NK-92 (cell line): ENCODE measurements around the gene BSCL2.
"Not testable (repeated sequence)": the region's sequence is repeated elsewhere in the genome, so short reads cannot be mapped to it uniquely, and the experiment has no call there.

Experiments used
- DNase-seq: peaks from one replicate; lab custom pipeline; 2025; ENCODE audit not compliant: unreplicated experiment; lab: John Stamatoyannopoulos, UW

BSCL2 gene

DNA sequence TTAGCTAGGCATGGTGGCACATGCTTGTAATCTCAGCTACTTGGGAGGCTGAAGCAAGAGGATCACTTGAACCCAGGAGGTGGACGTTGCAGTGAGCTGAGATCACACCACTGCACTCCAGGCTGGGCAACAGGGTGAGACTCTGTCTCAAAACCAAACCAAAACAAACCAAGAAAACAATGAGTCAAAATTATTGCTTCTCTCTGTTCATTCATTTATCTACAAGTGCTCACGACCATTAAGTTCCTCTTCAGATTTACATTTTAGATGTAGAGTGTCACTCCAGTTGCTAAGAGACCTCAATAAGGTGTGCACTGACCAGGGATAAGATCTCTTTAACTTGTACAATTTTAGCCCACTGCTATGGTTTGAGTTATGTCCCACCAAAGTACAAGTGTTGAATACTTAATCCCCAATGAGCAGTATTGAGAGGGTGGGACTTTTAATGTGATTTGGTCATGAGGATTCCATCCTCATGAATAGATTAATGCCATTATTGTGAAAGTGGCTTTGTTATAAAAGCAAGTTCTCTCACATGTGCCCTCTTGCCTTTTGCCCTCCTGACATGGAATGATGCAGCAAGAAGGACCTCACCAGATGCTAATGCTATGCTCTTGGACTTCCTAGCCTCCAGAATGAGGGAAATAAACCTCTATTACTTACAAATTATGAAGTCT lies 12.2 kb upstream of the BSCL2 start:
- no peak for DNase-seq

DNA sequence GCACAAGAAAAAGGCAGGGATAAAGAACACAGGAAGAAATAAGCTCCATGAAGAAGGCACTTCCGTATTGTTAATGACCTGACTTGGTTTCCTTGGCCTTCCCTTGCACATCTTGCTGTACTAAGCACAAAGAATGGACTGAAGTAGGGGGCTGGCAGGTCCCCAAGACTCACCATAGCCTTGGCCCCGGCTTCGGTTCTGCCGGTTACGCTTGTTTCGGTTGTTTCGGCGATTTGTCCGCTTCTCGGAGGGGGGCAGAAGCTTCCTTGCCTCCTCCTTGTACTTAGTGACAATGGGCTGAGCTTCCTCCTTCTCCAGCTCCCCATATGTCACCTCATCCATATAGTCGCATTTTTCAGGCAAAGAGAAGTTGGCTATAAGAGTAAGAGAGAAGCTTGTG lies 9.6 kb upstream of the BSCL2 start:
- DNase-seq, result no peak

DNA sequence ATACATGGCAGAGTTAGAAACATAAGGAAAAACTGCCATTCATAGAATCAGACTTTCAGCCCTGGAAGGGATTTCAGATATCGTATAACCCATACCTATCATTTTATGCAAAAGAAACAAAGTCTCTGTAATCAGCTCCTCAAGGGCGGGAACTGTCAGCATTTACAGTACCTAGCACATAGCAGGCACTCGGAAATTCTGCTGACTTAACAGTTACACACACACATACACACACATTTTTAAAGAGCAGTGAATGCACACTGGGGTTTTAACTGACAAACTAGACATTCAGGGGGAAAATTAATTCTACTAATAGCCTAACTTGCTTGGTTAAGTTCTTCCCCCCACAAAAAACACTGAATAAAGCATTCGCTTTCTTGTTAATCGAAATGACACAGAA lies 9.0 kb upstream of the BSCL2 start:
- no peak for DNase-seq

DNA sequence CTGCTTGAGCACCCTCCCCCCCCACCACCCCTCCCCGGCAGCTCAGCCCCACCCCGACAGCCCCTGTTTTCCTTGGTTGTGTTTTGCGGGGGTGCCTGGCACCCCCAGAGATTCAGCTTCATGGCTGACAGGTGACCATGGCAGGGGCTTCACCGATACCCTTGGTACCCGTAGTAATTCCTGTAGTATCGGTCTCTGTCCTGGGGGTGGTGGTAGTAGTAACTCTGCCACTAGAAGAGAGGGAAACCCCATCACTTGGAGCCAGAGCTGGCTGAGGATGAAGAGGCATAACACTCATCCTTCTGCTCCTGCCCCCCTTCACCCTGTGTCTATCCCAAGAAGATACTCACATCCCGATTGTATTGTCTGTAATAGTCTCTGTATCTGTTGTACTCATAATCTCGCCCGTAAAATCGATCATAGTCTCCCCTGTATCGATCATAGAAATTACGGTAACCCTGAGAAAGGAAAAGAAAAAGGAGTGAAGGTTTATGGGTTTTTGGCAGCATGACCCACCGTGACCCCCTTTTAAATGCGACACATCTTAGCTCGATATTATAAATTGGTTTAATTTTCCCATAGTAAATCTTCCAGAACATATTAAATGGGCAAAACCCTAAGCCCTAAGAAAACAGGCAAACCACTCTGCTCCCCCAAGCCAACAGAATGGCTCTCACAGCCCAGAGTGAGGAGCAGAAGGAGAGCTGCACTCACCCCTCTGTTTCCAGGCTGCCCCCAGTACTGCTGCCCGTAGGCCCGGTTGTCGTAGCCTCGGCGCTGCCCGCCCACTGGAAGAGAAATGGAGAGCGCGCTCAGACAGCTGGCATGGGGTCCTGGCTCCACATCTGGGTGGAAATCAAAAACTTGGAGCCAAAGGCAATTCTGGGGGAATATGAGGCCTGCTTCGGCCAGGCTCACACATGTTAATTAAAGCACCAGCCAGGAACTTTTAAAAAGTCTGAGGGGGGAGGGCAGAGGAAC lies 8.2 kb upstream of the BSCL2 start:
- no peak for DNase-seq

DNA sequence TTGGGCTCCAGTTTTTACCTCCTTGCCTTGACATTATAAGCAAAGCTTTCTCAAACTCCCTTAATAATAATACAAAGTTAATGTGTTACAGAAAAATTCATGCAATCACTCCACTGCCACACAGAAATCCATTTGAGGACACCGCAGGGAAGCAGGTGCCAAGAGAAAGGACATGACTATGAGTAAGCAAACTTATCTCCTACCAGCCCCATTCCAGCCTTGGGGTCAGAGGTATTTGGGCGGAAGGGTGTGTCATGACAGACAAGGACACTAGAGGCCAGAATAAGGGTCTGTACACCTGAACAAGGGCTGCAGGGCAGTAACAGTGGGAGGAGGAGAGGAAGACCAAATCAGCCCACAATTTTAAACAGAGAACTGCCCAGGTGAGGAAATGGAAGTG lies 6.1 kb upstream of the BSCL2 start:
- DNase-seq, result no peak

DNA sequence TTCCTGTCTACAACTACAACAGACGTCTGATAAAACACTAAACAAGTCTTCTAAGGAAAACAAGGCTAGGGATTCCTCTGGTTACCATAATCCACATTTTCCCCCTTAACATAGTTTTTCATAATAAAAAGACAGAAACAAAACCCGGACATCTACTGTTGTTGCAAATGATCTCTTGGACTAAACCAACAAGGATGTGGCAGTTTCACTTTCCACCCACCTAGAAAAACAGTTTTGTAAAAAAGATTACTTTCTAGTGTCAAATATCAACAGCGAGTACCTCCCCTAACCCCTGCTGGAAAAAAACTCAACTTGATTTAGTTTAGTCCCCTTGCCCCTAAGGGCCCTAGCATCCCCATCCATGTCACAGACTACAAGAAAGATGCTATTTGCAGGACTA lies 5.6 kb upstream of the BSCL2 start:
- DNase-seq, result no peak

DNA sequence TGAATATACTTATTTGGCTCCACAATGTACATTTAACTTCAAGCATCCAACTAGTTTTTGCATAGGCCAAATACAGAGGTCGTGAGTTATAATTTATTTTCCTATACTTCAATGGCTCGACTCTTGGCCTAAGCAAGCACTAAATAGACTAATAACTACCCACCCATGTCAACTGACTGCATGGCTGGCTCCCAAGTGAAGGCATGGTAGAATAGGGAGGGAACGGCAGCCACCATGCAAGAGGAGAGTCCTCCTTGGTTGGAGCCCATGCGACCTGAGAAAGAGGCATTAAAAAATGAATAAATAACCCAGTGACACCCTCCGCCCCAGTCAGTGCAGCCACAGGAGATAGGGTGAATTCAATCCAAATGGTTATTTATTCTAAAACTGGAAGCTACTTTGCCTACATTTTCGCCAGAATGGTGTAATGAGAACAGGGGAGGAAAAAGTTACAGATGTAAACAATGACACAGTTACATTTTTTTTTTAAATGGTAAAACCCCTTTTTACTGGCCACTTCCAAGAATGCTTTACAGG lies 5.1 kb upstream of the BSCL2 start:
- DNase-seq, result no peak

DNA sequence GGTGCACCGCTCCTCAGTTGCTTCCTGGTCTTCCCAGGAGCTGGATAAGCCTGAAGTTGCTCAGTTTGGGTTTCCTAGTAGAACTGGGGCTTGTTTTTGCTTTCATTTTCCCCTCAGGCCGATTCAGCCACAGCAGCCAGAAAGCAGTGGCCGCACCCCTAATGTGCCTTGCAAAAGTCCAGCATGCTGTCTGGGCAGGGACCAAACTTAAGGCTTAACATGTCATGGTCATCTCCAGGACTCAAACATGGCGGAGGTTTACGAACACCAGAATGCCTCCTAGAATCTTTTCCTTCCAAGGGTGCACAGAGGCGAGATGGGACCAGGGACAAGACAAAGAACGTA lies 2.7 kb upstream of the BSCL2 start:
- no peak for DNase-seq

DNA sequence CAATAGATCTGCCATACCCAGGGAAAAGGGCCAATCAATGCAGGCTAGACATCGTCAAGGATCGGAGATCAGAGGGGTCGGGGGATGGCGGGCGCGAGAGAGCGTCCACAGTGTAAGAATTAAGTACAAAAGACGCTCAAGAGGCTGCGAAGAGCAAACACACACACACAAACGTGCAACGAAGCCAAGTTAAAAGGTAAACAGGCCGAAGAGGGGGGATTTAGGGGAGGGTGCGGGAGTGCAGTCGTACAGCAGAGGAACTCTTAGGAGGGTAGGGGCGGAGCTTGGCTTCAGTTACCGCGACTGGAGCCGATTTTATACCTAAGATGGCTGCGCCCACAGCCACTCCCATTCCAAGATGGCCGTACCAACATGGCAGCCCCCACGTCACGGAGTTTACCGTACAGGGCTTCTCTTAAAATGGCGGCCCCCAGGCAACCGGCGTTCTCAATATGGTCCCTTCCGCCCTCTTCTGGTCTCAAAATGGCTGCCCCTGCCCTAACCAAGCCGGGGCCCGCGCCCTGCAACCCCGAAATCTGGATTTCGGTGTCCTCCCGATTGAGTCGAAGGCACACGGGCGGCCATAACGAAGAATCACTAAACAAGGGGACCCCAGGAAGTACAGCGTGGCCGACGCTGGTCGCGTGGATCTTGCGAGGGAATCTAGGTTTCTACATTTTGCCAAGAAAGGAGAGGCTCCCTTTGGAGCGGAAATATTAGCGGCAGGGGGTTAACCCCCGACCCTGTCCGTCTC lies 2.2 kb upstream of the BSCL2 start:
- DNase-seq, result peak; percentile 76

DNA sequence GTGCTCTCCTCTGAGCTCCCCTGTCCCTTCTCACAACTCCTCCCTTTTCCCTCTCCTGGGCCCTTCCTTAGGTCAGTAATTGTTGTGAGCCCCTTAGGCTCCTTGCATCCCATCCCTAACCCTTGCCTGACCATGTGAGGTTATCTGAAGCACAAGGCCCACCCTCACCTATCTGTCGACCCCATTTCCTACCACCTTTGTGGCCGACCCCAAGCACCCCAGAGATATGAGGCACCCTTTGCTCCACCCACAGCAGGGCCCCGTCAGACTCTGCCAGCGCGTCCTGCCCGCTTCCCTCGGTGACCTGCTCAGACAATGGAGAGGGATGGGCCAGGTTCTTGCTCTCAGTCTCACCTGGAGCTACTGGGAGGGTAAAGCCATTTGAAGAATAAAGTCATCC lies 1.6 kb upstream of the BSCL2 start:
- no peak for DNase-seq

DNA sequence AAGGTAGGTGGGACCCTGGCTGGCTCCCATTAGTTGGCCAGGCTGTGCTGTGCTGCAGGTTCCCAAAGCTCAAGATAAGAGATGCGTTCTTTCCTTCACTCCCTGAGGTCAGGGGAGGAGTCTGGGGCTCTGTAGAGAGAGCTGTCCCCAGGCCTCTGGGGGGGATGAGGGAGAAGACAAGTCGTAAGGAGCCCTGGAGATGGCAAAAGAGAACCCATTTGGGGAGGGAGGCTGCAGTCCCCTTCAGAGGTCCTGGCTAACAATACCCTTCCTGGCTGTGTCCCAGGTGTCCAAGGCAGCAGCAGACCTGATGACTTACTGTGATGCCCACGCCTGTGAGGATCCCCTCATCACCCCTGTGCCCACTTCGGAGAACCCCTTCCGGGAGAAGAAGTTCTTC lies 1.2 kb upstream of the BSCL2 start:
- DNase-seq, result no peak

DNA sequence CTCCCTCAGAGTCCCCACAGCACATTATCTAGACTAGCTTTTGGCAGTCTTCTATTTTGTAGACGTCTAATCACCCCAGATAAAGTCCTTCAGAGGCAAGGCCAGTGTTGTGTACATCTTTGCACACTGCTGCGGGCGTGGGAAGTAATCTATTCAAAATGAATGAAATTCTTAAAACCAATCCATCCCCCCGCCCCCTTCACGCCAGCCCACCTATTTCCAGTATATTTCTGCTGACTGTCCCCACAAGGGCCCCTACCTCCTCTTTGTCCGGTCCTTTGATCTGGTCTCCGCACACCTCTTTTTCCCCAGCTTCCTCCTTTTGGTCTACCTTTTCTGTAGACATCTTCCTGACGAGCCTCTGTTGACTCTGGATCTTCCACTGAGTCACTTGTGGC lies 375 bp downstream of the BSCL2 start:
- no peak for DNase-seq

DNA sequence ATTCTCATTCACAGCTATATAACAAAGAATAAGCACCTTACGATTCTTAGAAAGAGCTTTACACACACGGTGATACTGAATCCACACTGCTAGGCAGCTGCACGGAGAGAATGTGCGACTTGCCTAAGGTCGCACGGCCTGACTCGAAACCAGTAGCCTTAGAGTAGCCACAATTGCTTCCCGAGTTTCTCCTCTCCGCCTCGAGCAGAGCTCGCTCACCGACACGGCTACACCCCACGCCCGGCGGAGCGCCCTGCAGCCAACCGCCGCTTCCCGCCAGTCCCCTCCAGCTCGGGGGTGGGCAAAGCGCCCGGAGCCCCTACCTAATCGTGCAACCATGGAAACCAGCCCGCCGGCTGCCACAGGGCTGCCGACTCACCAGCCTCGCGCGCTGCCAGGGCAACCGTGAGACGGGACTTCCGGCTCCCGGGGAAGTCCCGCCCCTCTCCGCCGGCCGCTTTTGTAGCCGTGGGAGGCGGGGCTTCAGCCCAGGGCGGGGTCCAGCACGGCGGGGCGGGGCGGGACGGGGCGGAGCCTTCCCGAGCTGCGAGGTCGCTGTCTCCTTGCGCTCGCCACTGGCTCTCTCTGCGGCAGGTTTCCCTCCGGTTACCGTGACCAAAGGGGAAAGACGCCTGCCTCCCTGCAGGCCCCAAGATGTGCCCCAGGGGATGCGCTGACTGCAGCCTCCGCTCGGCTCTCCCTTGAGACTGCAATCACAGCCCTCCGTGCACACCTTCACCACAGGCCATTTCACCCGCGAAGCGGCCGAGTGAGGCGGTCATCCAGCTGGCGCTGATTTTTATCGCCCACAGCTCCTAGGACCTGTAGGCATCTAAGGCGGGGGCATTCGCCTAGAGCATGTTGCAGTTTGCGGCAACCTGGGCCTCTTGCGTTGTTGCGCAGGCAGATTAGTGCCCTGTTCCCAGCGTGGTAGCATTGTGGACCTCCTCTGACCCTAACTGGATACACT lies 1.1 kb downstream of the BSCL2 start:
- DNase-seq, result peak; percentile 72

DNA sequence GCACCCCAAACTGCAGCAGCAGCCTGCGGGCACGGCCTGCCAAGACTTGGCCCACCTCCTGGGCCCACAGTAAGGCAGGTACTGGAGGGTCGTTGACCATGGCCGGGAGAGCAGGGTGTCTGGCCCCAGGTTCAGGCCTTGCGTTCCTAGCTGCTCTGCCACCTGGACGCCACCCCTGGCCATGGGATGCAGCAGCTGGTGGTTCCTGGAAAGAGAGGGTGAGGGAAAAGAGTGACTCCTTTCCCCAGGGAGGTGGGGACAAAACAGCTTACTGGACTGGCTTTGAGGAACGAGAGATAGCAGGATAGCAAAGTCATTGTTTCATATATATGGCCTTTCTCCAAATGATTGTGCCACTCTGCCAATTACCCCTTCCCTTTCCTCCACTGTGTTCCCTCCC lies 1.8 kb downstream of the BSCL2 start:
- no peak for DNase-seq

DNA sequence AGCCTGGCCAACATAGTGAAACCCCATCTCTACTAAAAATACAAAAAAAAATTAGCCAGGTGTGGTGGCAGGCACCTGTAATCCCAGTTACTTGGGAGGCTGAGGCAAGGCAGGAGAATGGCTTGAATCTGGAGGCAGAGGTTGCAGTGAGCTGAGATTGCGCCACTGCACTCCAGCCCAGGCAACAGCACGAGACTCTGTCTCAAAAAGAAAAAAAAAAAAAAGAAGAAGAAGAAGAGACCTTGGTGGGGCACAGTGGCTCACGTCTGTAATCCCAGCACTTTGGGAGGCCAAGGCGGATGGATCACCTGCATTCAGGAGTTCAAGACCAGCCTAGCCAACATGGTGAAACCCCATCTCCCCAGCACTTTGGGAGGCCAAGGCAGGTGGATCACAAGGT lies 3.3 kb downstream of the BSCL2 start:
- DNase-seq, result not testable (repeated sequence)

DNA sequence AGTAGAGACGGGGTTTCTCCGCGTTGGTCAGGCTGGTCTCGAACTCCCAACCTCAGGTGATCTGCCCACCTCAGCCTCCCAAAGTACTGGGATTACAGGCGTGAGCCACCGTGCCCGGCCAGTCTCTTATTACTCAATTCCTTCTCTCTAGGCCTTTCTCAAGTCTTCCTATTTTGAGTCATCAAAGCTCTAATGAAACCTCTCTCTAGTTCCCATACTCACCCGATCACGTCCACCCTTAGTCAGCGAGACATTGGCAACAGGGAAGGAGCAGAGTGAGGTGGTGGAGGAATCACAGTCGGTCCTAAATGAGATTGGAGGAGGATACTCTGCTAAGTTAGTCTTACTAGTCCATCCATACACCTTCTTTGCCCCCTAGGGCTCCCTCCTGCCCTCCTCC lies 5.0 kb downstream of the BSCL2 start:
- DNase-seq, result no peak

DNA sequence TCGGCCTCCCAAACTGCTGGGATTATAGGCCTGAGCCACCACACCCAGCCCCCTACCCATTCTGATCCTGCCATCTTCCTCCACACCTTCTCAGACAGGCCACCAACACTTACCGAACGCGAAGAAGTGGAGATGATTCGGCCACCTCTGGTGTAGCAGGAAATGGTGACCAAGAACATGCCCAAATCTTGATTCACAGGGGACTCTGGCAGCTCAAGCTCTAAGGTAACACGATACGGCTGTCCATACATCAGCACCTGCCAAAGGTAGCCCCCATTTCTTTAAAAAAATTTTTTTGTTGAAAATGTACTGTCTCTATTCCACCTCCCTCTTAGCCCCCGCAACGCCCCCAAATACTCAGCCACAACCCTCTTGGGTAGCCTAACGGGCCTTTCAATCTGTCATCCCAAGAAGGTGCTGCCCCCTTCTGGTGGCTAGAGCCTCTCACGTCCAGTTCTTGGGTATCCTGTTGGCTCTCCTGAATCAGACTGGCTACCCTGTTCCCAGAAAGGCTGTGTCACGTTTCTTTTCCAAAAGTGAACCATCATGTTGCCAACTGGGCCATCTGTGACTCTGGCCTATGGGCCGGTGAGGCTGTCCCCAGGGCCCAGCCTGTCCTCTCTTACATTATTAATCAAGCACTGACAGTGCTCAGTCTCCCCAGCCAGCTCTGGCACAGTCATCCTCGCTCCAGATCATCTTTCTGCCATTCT lies 12.6 kb downstream of the BSCL2 start:
- no peak for DNase-seq

DNA sequence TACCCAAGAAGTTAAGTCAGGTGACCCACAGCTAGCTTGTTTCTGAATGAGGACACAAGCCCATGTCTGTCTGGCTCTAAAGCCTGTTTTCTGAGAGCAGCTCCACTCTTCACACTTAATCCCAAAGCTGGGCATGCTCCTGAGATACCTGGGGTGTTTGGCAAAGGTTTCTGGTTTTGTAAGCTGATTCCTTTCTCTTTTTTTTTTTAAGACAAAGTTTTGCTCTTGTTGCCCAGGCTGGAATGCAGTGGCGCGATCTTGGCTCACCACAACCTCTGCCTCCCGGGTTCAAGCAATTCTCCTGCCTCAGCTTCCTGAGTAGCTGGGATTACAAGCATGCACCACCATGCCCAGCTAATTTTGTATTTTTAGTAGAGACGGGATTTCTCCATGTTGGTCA lies 13.6 kb downstream of the BSCL2 start:
- not testable (repeated sequence) for DNase-seq

DNA sequence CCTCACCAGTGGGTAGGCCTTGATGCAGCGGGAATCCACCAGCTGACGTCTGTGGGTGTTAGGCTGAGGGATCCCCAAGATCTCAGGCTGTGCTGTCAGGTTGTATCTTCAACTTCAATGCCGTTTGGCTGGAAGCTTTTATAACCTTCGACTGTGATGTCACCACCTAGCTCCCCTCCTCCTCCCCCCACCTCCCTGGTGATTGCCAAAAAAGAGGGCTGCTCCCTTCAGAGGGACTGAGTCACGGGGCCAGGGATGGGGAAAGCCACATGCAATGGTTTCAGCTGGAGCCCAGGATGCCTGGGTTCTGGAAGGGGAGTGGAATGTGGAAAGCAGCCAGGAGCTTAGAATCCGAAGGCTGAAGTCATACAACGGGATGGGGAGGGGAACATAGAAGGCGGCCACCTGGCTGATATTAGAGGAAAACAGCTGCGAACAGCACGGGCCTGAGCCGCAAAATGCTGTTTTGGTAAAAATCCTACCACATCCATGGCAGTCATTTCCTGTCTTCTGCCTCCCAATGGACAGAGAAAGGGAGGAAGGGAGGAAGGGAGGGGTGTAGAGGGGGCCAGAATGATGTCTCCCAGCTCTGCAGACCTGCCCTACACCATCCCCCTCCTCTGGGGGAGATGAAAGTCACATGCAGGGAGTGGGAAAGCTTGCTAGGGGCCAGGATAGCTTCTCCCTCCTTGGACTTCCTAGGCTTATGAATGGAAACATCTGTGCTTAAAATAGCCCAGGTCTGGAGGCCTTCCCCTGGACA lies 17.6 kb downstream of the BSCL2 start, which contains the start of gene LRRN4CL:
Gene LRRN4CL, minus strand, starts transcription at position 110 of the 763 bp plus-strand sequence. CDS start 1,022 bp downstream, outside the sequence.
- no peak for DNase-seq
